ENCODE results near the gene BID. TPM values are rescaled to one million over a fixed set of nuclear protein-coding genes. Genes with fewer than 3 reads are reported as not detected.

The BID gene
- total and polyA plus RNA-seq, 10 of the 15 experiments (the other 5 are each of a cell fraction or from before 2014, with no cell fraction given) = 7.9 to 241 (median 136) TPM

GRCh38 chr22:17767233-17768065 lies 6.8 kb downstream of the BID start (continued):
- TF ChIP-seq ZBTB11 (CRISPR knock-in tag; IDR thresholded peaks at IDR 0.05) = no peak
- peak; percentile 85 for TF ChIP-seq ATF2 (IDR thresholded peaks at IDR 0.05; ENCODE audit: low read length)
- TF ChIP-seq FOXM1 (IDR thresholded peaks at IDR 0.05; ENCODE audit: low read depth, low read length) = no peak
- TF ChIP-seq HSF1 (IDR thresholded peaks at IDR 0.05; ENCODE audit: low read depth, low read length) = no peak
- TF ChIP-seq BRCA1 (IDR thresholded peaks at IDR 0.05; ENCODE audit: low read depth, low read length) = no peak
- TF ChIP-seq RELB (IDR thresholded peaks at IDR 0.05; ENCODE audit: low read depth) = peak; percentile 56; the same call in 1 of the 2 replicates
- peak; percentile 85 for TF ChIP-seq CREM (IDR thresholded peaks at IDR 0.05; ENCODE audit: low read depth)
- TF ChIP-seq CHD1 (IDR thresholded peaks at IDR 0.05; ENCODE audit: low read depth, low read length) = no peak
- peak; percentile 100 for TF ChIP-seq RUNX3 (IDR thresholded peaks at IDR 0.05; ENCODE audit: low read length)
- no peak for TF ChIP-seq PRDM15 (CRISPR knock-in tag; IDR thresholded peaks at IDR 0.05)
- TF ChIP-seq E2F8 (IDR thresholded peaks at IDR 0.05; ENCODE audit: low read depth, partially characterized antibody) = no peak
- TF ChIP-seq SMC3 (IDR thresholded peaks at IDR 0.05; ENCODE audit: borderline replicate concordance, low read length) = no peak

All from GM12878 (cell line).